GM18498 (cell line): ENCODE data around the gene TSPYL4.

ENCODE experiments used
- ATAC-seq: cut with Tn5 transposase; IDR thresholded peaks from one replicate; pipeline ENCODE4 v1.9.1; 2021; ENCODE audit warnings: mild to moderate bottlenecking, moderate library complexity; ENCODE audit not compliant: unreplicated experiment

The TSPYL4 gene

DNA sequence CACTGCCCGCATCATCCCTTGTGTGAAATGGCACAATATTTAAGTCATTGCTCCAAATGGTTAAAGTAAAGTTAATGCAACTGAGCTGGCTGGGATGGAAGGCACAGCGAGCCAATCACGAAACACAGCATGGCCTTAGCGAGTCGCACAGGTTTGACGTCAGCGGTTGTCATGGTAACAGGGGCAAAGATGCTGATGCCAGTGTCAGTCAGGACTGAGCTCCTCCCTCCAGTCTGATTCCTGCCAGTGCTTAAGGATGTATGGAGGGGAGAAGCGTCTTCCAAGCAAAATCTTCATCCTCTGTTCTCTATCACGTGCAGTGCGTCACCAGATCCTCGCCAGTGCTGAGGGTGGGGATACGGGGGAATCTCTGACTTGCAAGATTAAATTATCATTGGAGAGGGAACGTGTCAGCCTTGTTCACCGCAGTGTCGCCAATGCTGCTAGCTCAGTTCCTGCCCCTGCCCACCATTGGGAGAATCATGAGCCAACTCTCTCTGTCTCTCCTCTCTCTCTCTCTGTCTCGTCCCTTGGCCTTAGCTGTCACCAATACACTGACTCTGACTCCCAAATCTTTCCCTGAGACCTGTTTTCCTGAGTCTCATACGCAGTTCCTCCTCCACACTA is 24.5 kb downstream of the TSPYL4 start:
- no peak for ATAC-seq

DNA sequence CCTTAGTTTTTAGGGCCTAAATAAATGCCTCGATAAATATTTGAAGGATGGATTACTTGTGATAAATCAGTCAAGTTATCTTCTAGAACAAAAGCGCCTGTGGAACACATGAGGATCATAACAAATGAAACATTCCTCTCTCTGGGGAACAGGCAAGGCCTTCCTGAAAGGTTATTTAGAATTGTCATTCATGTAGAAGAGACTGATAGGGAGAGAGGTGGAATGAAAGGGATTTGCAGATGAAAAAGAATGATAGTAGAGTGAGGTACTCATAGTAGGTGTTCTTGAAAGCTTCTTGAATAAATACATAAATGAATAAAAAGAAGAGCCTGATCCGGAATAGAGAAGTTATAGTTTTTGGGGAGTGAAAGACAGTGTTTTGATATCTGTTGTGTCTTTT is 30.5 kb downstream of the TSPYL4 start:
- ATAC-seq, result no peak

DNA sequence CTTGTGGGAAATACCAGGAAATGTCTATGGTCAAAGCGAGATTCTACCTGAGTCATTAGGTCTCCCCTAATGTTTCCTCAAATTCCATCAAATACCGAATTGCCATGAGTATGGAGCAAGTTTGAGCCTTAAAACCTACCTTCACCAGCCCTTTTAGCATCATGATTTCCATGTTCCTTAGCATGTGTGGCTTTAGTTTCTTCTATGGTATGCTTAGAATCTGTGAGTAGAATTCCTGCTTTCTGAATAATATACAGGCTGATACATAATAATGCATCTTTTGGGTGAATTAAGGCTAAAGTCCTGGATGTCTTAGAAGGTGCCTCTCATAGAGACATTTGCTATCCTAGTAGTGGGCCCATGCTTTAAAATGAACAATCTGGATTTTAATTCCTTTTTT is 32.0 kb downstream of the TSPYL4 start:
- ATAC-seq, result no peak

DNA sequence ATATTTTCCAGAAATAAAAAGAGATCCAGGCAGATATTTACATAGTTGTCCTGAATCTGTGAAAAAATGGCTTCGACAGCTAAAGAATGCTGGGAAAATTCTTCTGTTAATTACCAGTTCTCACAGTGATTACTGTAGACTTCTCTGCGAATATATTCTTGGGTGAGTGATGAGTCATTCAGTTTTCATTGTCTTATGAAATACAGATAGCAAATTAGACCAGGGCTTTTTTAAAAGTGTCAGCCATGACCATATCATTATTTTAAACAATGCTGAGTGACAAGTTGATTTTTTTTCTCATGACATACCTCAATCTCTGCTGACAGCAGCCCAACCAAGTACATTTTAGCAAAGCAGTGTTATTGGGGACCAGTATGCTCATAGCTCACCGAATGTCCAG is 32.8 kb downstream of the TSPYL4 start:
- ATAC-seq, result no peak

DNA sequence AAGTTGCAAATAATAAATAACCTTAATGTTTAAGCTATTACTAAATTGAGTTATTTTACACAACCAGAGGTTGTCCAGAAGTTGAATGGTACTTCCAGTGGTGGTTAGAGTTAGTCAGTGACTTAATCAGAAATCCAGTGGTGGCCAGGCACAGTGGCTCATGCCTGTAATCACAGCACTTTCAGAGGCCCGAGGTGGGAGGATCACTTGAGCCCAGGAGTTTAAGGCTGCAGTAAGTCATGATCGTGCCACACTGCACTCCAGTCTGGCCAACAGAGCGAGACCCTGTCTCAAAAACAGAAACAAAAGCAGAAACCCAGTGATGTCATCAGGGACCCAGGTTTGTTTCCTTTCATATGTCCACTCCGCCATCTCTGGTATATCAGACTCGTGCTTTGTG is 35.0 kb downstream of the TSPYL4 start:
- no peak for ATAC-seq

DNA sequence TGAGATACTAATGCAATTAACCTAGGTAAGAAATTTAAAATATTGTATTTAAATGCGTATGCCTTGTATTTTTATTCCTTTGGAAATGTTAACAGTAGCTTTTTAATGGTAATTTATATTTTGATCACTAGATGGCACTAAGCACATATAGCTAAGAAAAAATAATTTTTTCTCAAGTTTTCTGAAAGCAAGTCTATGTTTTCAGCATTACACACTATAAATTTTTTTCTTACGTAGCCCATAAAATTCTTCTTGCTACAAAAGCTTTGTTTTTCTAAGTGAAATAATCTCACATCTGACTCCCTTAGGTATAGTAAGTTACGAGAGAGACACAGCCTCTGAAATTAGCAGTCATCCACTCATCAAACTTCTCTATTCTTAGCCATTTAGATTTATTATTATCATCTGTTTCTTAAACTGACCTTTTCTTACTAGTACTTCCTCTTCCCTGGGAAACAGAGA is 35.7 kb downstream of the TSPYL4 start:
- ATAC-seq, result no peak

DNA sequence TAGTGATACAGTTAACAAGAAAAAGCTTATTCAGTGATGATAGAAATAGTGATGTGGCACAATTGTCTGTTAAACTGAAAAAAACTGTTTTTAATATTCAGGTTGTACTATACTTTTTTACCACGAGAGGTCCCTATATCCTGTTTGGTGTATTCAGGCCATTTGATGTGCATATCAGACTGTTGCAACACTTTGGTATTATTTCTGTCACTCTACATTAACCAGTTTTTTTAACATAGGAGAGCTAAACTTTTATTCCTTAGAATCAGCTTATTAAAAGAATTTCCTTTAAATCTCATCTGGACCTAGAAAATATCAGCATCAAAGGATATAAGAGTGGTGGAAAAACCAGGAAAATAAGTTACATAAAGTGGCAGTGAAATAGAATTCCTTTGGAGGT is 36.8 kb downstream of the TSPYL4 start:
- ATAC-seq, result no peak

DNA sequence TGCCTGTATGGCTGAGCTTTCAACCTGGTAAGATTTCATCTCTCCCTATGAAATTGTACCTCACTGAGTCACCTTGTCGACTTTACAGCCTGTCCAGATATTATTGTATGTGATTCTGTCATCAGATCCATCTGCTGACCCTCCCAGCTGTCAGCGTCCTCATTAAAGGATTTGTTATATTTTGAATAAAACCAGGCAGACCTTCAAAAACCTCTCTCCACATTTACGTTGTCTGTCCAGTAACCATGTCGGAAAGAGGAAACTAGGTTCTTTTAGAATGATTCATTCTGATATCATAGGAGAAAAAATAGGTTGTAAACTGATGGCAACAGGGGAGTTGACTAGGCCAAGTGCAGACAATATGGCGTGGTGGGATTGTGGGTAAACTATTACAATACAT is 38.5 kb downstream of the TSPYL4 start:
- no peak for ATAC-seq

DNA sequence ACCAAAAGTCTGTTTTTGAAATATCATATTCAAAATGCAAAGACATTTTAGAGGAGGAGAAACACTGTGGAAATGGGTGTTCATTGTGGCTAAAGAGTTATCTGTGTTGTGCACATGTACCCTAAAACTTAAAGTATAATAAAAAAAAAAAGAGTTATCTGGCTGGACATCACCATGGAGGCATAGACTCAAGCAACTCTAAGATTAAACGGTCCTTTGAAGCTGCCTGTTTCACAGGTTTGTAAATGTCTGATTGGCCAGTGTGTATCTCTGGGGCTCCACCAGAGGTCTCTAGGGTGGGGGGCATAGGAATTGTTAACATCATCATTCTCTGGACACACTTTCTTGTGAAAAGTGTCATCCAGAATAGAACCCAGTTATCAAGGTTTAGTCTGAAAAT is 39.2 kb downstream of the TSPYL4 start:
- ATAC-seq, result no peak

DNA sequence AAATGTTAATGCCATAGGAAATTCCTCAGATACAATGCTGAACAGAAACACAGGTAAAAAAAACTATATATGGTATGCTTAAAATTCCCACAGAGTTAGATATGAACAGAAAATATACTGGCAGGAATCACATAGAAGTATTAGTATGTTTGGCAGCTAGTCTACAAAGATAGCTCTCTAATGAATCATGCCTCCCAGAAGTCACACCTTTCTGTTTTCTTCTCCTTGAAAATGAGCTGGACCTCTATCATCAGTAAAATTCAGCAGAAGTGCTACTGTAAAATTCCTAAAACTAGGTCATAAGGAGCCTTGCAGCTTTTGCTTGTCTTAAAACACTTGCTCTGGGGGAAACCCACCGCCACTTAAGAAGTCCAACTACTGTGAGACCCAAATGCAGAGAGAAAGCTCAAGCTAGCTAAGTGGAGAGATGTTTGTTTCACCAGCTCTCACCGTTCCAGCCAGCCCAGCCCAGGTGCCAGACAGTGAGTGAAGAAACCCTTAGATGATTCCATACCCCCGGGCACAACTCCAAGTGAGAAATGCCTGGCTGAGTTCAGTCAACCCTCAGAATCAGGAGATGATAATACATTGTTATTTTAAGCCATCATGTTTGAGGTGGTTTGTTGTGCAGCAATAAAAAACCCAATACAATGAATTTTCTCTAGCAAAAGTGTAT is 43.0 kb downstream of the TSPYL4 start:
- no peak for ATAC-seq

DNA sequence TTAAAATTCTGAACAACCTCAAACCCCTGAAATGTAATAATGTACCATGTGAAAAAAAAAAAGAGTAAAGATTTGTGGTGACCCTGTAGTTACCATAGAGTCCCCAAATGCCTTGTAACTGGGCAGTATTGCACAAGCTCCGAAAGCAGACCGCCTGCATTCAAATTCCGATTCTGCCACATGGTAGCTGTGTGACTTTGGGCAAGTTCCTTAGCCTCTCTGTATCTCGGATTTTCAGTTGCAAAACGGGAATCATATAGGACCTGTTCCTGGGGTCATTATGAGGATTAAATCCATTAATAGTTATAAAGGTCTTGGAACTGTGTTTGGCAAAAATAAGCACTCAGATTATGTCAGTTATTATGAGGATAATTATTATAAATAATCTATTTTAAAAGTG is 43.6 kb downstream of the TSPYL4 start:
- no peak for ATAC-seq

DNA sequence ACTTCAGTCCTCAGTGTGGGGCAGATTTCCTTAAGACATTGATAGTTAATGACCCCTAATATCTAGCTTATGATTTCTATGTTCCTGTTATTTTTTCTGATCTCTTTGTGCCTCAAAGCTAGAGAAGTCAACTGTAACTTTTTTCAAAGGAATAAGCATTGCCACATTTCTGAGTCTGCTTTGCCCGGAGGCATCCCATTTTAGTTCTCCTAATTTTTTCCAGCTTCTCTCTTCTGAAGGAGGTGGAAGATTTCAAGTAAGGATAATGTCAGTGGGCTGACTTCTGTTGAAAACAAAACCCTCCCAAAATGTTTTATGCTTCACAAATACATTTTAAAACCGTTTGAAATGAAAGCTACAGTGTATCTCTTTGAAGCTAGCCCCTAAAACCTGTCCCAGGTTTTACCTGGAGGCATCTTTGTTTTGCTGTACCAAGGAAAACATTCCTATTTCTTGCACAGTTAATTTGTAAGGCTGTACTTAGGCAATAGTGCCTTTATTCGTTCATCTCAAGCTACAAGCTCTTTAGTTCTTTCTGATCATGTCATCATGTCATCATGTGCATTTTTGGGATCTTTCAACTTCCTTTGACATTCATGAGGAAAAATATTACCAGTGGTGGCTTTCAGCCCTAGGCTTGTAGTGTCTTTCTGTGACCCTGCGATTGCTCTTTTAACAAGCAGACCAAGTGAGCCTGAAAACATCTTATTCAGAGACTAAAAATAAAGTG is 45.7 kb downstream of the TSPYL4 start:
- no peak for ATAC-seq

DNA sequence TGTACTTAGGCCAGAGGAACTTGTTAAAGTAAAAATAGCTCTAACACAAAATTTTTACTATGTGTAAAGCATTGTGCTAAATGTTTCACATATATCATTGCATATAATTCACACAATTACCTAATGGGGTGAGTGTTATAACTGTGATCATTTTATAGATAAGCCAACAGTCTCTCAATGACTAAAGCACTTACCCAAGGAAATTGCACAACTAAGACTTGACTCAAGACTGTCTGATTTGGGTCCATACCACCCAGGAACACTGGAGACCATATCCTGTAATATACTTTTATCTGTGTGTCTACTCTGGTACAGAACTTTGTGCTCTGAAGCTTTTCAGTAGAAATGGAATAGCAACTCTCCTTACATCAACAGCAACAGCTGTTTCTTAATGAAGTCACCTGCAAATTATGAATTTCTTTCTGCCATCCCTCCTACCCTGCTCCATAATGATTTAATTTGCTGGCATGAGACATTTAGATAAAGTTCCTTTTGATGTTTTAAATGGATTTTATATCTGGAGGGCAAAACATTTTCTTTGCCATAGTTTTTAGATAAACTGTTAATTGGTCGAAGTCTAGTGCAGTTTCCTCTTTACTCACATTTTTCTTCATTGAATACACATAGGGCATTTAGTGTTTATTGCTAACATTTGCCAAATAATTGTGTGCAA is 47.5 kb downstream of the TSPYL4 start:
- ATAC-seq, result no peak

DNA sequence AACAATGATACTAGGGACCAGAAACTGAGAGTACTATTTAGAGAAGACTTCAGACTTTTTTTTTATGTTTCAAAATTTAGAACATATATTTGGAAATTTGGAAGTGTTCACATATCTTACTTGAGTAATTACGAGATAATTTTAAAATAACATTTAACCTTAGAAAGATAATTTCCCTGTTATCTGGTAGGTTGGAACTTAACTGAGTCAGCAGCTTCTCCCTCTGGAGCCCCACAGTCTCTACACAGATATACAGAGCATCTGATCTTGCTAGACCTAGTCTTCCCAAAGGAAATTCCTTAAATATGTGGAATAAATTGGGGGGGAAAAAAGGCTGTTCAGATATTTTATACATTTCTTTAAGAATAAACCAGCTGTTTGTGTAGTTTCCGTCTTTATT is 48.6 kb downstream of the TSPYL4 start:
- no peak for ATAC-seq

DNA sequence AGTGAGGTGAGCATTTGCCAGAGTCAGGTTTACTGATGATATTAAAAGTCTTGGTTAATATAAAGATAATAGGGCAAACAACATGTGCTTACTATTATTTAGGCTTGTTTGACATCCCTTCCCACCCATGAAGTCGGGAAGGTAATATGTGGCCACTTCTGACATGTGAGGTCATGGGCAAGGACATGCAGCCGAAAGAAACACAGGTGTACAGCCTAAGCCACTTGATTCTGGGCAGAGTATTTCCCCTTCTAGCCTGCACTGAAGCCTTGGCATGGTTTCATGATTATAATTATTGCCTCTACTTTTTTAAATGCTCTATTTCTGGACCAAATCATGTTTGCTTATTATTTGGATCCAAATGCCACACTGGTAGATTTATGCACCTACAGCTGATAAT is 52.3 kb downstream of the TSPYL4 start:
- no peak for ATAC-seq

DNA sequence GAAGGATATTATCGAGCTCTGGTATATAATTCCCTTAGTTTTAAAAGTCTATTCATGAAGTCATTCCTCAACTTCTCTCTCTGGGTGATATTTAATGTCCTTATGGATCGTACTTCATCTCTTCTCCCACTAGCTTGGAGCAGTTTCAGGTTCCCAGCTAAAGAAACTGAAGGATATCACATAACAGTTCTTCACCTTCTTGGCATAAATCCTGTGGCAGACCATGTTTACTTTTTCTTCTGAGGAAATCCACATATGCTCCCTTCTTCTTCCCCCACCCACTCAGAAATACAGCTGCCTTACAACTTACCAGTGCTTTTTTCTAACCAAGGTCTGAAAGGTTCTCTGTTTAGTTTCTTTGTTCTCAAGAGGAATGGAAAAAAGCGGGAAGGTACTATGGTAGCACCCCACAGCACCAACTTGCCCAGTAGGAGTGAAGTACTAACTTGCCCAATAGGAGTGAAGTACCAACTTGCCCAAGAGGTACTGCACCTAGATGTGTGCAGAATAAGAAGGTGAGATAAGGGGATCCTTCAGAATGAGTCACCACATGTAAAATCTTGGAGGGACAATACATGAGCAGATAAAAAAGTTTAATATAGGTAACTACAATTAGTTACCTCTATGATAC is 53.1 kb downstream of the TSPYL4 start:
- ATAC-seq, result no peak
